Spleen (tissue), 7 donors: ENCODE results near the gene DPYSL3.

Experiments
- POLR2A ChIP-seq, 3 donors: fragments of 450-650 bp; IDR thresholded peaks; one replicate each; pipeline ENCODE4 v1.5.1; 2017; ENCODE audit warnings: antibody characterized with exemption in 3 of 3, mild to moderate bottlenecking in 1 of 3
- POLR2AphosphoS5 ChIP-seq, 3 donors: sonication (generic); formaldehyde crosslinking; IDR thresholded peaks; one replicate each; pipeline ENCODE4 v1.5.1; 2017; ENCODE audit warnings: antibody characterized with exemption in 3 of 3
- TF ChIP-seq, protein P1 (sequence below), 11 experiments: fragments of 200-600 bp in 7 of 11; fragments of 450-650 bp in 4 of 11; sonication (generic) in 4 of 11; IDR thresholded peaks in 8 of 11; conservative IDR thresholded peaks in 3 of 11; 1 replicate in 7 of 11; 2 replicates in 4 of 11; pipeline versions ENCODE4 v1.4.0 to v1.8.0; 2016 to 2021; ENCODE audit warnings: antibody characterized with exemption in 11 of 11, inconsistent platforms in 4 of 11, mild to moderate bottlenecking in 1 of 11
- donor health status: DM: no; HTN: no; CAD: no; lungs with moderate emphysema.
- donor health status: DM: no; HTN: no; CAD: no.
- donor health status: DM: no; HTN: no; CAD: no.

GRCh38 chr5:147413266-147413665, 96.6 kb downstream of the DPYSL3 start:
- TF ChIP-seq, protein P1, sequence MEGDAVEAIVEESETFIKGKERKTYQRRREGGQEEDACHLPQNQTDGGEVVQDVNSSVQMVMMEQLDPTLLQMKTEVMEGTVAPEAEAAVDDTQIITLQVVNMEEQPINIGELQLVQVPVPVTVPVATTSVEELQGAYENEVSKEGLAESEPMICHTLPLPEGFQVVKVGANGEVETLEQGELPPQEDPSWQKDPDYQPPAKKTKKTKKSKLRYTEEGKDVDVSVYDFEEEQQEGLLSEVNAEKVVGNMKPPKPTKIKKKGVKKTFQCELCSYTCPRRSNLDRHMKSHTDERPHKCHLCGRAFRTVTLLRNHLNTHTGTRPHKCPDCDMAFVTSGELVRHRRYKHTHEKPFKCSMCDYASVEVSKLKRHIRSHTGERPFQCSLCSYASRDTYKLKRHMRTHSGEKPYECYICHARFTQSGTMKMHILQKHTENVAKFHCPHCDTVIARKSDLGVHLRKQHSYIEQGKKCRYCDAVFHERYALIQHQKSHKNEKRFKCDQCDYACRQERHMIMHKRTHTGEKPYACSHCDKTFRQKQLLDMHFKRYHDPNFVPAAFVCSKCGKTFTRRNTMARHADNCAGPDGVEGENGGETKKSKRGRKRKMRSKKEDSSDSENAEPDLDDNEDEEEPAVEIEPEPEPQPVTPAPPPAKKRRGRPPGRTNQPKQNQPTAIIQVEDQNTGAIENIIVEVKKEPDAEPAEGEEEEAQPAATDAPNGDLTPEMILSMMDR (IDR thresholded peaks at IDR 0.05 in 8 of 11, conservative IDR thresholded peaks at IDR 0.05 in 3 of 11) = no peak
- TF ChIP-seq POLR2A (IDR thresholded peaks at IDR 0.05) = no peak
- TF ChIP-seq POLR2AphosphoS5 (IDR thresholded peaks at IDR 0.05) = no peak
